HepG2 (cell line): ENCODE data around the gene GRB10. TPM values are rescaled to one million over a fixed set of nuclear protein-coding genes. Genes with fewer than 3 reads are reported as not detected.

ENCODE experiments used
- ATAC-seq: fragments of 200-7000 bp; cut with Tn5 transposase; 3 replicates; pipeline ENCODE4 v1.9.1; 2020; ENCODE audit warnings: mild to moderate bottlenecking, moderate library complexity
- BruUV-seq: library from RNA; stranded (reverse); fragments of 400-500 nt; replicated peaks from 2 replicates; lab custom pipeline; 2021; lab: Mats Ljungman, UMichigan
- CTCF ChIA-PET: fragments of 300-600 bp; formaldehyde crosslinking; extraction: SDS; loops from one replicate; lab custom pipeline; 2021; ENCODE audit warnings: low total read pairs, inconsistent platforms, low intra/inter-chr PET ratio; lab: Yijun Ruan, JAX
- POLR2A ChIA-PET: fragments of 350-600 bp; sonication (Branson Sonifier 250); formaldehyde crosslinking; loops from one replicate; lab custom pipeline; 2020; ENCODE audit warnings: antibody characterized with exemption, inconsistent platforms; lab: Yijun Ruan, JAX
- DNase-seq: peaks from one replicate; pipeline ENCODE4 v3.0.0-alpha.2; 2015; ENCODE audit warnings: low spot score
- FAIRE-seq: peaks from 3 replicates; lab custom pipeline; 2011; peaks lifted over from hg19 to GRCh38; lab: Jason Lieb, UNC
- H2AFZ ChIP-seq: one replicate; pipeline ENCODE4 v1.6.1; 2011; ENCODE audit warnings: low read length, inconsistent platforms
- H3K27ac ChIP-seq: fragments of 300-600 bp; 3 replicates; pipeline ENCODE4 v1.8.0; 2011; ENCODE audit warnings: mixed run types, mild to moderate bottlenecking, mixed read lengths, low read length, inconsistent platforms; ENCODE audit not compliant: insufficient read depth; ENCODE audit errors: extremely low read length
- H3K27me3 ChIP-seq, 2 experiments: fragments of 200-600 bp in 1 of 2; 2 replicates in 1 of 2; 3 replicates in 1 of 2; pipeline versions ENCODE4 v1.6.0 to v1.8.0; 2011; ENCODE audit warnings: low read length in 2 of 2, mild to moderate bottlenecking in 2 of 2, moderate library complexity in 2 of 2, inconsistent platforms in 1 of 2; ENCODE audit not compliant: insufficient read depth in 2 of 2, control insufficient read depth in 1 of 2
- H3K36me3 ChIP-seq, 2 experiments: fragments of 200-600 bp in 1 of 2; replicated peaks in 1 of 2; 2 replicates in 1 of 2; 3 replicates in 1 of 2; pipeline versions ENCODE4 v1.5.1 to v1.8.0; 2011; ENCODE audit warnings: low read length in 2 of 2, inconsistent platforms in 1 of 2; ENCODE audit not compliant: insufficient read depth in 2 of 2, control insufficient read depth in 1 of 2
- H3K4me1 ChIP-seq: 2 replicates; pipeline ENCODE4 v1.5.1; 2012; ENCODE audit warnings: low read length, inconsistent platforms; ENCODE audit not compliant: insufficient read depth
- H3K4me2 ChIP-seq: 2 replicates; pipeline ENCODE4 v1.6.0; 2011; ENCODE audit warnings: low read depth, low read length, inconsistent platforms
- H3K4me3 ChIP-seq, 3 experiments: fragments of 200-600 bp in 1 of 3; sonication (generic), shearing (Covaris generic) in 1 of 3; replicated peaks in 1 of 3; 2 replicates each; pipeline ENCODE4 v1.5.1; 2011 to 2016; ENCODE audit warnings: low read length in 3 of 3, inconsistent platforms in 2 of 3, low read depth in 2 of 3, mild to moderate bottlenecking in 2 of 3, control low read depth in 1 of 3, mixed read lengths in 1 of 3; ENCODE audit not compliant: insufficient read depth in 1 of 3
- H3K79me2 ChIP-seq: one replicate; pipeline ENCODE4 v1.6.1; 2011; ENCODE audit warnings: low read length, inconsistent platforms; ENCODE audit not compliant: insufficient read depth
- H3K9ac ChIP-seq: 2 replicates; pipeline ENCODE4 v1.6.0; 2011; ENCODE audit warnings: mild to moderate bottlenecking, low read depth, low read length, inconsistent platforms; ENCODE audit not compliant: insufficient read depth
- H3K9me3 ChIP-seq: 2 replicates; pipeline ENCODE4 v1.5.1; 2012; ENCODE audit warnings: mild to moderate bottlenecking, low read length
- H4K20me1 ChIP-seq: 2 replicates; pipeline ENCODE4 v1.6.0; 2011; ENCODE audit warnings: inconsistent platforms, mild to moderate bottlenecking, low read length, moderate library complexity; ENCODE audit not compliant: insufficient read depth
- CENPX ChIP-seq: sonication (generic); formaldehyde crosslinking; IDR thresholded peaks from 2 replicates; pipeline ENCODE4 v1.9.0; 2021; ENCODE audit warnings: mild to moderate bottlenecking, missing genetic modification reagents, moderate library complexity
- GATAD2A ChIP-seq: IDR thresholded peaks from 2 replicates; pipeline ENCODE4 v1.6.1; 2016
- JUN ChIP-seq: sonication (generic); formaldehyde crosslinking; IDR thresholded peaks from 2 replicates; pipeline ENCODE4 v1.4.0; 2020; ENCODE audit warnings: mild to moderate bottlenecking, missing genetic modification reagents
- KDM1A ChIP-seq: IDR thresholded peaks from 2 replicates; pipeline ENCODE4 v1.6.1; 2016; ENCODE audit warnings: missing compliant biosample characterization
- PAF1 ChIP-seq: IDR thresholded peaks from 2 replicates; pipeline ENCODE4 v1.6.1; 2016; ENCODE audit warnings: missing genetic modification reagents, missing compliant biosample characterization
- ZNF274 ChIP-seq: sonication (generic); formaldehyde crosslinking; IDR thresholded peaks from 2 replicates; pipeline ENCODE4 v1.5.1; 2020; ENCODE audit warnings: mild to moderate bottlenecking, missing genetic modification reagents
- ZNF337 ChIP-seq: sonication (generic); formaldehyde crosslinking; IDR thresholded peaks from 2 replicates; pipeline ENCODE4 v1.5.1; 2020; ENCODE audit warnings: missing genetic modification reagents, low read depth, mild to moderate bottlenecking, borderline replicate concordance
- ZNF432 ChIP-seq: sonication (generic); formaldehyde crosslinking; IDR thresholded peaks from 2 replicates; pipeline ENCODE4 v1.5.0; 2020; ENCODE audit warnings: missing genetic modification reagents, mild to moderate bottlenecking, borderline replicate concordance
- WGBS: methylation state at CpG from one replicate; pipeline ENCODE4 v1.1.6; 2017; ENCODE audit warnings: low lambda C conversion rate; 5-methylcytosine and 5-hydroxymethylcytosine counted together
- in situ Hi-C: cut with HindIII; loops from 2 replicates; pipeline ENCODE4 v1.10.0; 2017; ENCODE audit warnings: low pct_unique_long_range_greater_than_20kb; ENCODE audit not compliant: extremely low pct_ligation_motif_present
- intact Hi-C: fragments of 100-400 bp; cut with micrococcal nuclease; formaldehyde crosslinking; loops from one replicate; pipeline ENCODE4 v1.10.0; 2022; ENCODE audit not compliant: unreplicated experiment
- polyA plus RNA-seq, 8 experiments: library from polyadenylated mRNA; depleted of rRNA in 3 of 8; stranded (reverse) in 7 of 8; unstranded in 1 of 8; fragments of >200 nt; fragmentation: Illumina TruSeq in 4 of 8; extraction: Trizol in 4 of 8; gene quantifications; 2 replicates each; pipeline versions ENCODE4 v1.2.1 to v1.2.3, GENCODE V29; 2011 to 2016; ENCODE audit warnings: low read depth in 4 of 8, missing spikeins in 1 of 8, mixed read lengths in 1 of 8; ENCODE audit not compliant: insufficient read depth in 1 of 8
- total RNA-seq, 5 experiments: library from RNA; depleted of rRNA; stranded (reverse); fragments of >200 nt; fragmentation: Illumina TruSeq; extraction: Trizol; gene quantifications; 2 replicates each; pipeline ENCODE4 v1.2.3, GENCODE V29; 2016; ENCODE audit warnings: low read depth in 1 of 5
- TF ChIP-seq, protein P1 (sequence below): sonication (generic); formaldehyde crosslinking; IDR thresholded peaks from 2 replicates; pipeline ENCODE4 v1.8.1; 2023; ENCODE audit warnings: mild to moderate bottlenecking, inconsistent platforms, moderate library complexity, missing genetic modification reagents, borderline replicate concordance
- TF ChIP-seq, protein P2 (sequence below): sonication (generic); formaldehyde crosslinking; IDR thresholded peaks from 2 replicates; pipeline ENCODE4 v1.4.0; 2020; ENCODE audit warnings: mild to moderate bottlenecking, missing genetic modification reagents

Gene GRB10
- total and polyA plus RNA-seq, 2 of the 13 experiments (the other 11 are each of a cell fraction or from before 2014, with no cell fraction given), result 4.0 to 6.8 TPM

DNA sequence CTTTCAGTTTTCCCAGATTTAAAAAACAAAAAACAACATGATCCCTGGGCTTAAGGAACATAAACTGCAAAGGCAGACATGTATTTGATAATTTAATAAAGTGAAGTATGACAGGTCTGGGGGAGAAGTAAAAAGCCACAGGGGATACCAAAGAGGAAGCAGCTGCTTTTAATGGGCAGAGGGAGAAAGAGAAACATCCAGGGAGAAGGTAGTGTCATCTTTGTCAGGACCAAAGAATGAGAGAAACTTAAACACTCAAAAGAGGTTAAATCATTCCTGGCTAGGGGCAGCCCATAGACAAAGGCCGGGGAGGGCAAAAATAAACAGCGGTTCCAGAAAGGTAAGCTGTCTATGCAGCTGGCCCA lies 94.5 kb downstream of the GRB10 start:
- Histone ChIP-seq H4K20me1 (no peaks in the 10 kb centered on the region), H3K36me3 (no peaks in the 10 kb centered on the region), H3K27me3 (no peaks in the 10 kb centered on the region), H3K4me1 (no peaks in the 10 kb centered on the region), H3K9ac (no peak overlapping the region), H3K79me2 (no peaks in the 10 kb centered on the region), H3K4me2 (no peak overlapping the region), H3K9me3 (no peaks in the 10 kb centered on the region), H3K27ac (no peak overlapping the region), H2AFZ (no peak overlapping the region), H3K4me3 (no peak overlapping the region)
- no peak for ATAC-seq
- WGBS, result 71% methylated on average over 2 of the region's 2 CpGs
- BruUV-seq, result no TSS peak
- ChIA-PET POLR2A (no interaction called here), CTCF (no interaction called here)
- no peak for FAIRE-seq
- in situ Hi-C loops, result loop anchor here (25.0 kb wide), 1 partner anchor 551 kb away; no protein-coding TSS in a partner anchor
- no peak for TF ChIP-seq PAF1 (CRISPR knock-in tag)
- TF ChIP-seq ZNF432 (CRISPR knock-in tag), result no peak
- TF ChIP-seq CENPX (CRISPR knock-in tag), result no peak
- TF ChIP-seq, protein P1, sequence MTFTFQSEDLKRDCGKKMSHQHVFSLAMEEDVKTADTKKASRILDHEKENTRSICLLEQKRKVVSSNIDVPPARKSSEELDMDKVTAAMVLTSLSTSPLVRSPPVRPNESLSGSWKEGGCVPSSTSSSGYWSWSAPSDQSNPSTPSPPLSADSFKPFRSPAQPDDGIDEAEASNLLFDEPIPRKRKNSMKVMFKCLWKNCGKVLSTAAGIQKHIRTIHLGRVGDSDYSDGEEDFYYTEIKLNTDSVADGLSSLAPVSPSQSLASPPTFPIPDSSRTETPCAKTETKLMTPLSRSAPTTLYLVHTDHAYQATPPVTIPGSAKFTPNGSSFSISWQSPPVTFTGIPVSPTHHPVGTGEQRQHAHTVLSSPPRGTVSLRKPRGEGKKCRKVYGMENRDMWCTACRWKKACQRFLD, result no peak
- TF ChIP-seq JUN (CRISPR knock-in tag), result no peak
- TF ChIP-seq GATAD2A (CRISPR knock-in tag), result no peak
- no peak for TF ChIP-seq KDM1A
- TF ChIP-seq ZNF337 (CRISPR knock-in tag), result no peak
- TF ChIP-seq, protein P2, sequence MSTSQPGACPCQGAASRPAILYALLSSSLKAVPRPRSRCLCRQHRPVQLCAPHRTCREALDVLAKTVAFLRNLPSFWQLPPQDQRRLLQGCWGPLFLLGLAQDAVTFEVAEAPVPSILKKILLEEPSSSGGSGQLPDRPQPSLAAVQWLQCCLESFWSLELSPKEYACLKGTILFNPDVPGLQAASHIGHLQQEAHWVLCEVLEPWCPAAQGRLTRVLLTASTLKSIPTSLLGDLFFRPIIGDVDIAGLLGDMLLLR (CRISPR knock-in tag), result no peak
- TF ChIP-seq ZNF274 (CRISPR knock-in tag), result no peak
- intact Hi-C loops, result no loop called here
- DNase-seq, result no peak
